ENCODE results near the gene STMN1. TPM values are rescaled to one million over a fixed set of nuclear protein-coding genes. Genes with fewer than 3 reads are reported as not detected.

Gene STMN1
- total and polyA plus RNA-seq, 9 of the 15 experiments (the other 6 are each of a cell fraction or from before 2014, with no cell fraction given), result 269 to 2,153 (median 595) TPM

DNA sequence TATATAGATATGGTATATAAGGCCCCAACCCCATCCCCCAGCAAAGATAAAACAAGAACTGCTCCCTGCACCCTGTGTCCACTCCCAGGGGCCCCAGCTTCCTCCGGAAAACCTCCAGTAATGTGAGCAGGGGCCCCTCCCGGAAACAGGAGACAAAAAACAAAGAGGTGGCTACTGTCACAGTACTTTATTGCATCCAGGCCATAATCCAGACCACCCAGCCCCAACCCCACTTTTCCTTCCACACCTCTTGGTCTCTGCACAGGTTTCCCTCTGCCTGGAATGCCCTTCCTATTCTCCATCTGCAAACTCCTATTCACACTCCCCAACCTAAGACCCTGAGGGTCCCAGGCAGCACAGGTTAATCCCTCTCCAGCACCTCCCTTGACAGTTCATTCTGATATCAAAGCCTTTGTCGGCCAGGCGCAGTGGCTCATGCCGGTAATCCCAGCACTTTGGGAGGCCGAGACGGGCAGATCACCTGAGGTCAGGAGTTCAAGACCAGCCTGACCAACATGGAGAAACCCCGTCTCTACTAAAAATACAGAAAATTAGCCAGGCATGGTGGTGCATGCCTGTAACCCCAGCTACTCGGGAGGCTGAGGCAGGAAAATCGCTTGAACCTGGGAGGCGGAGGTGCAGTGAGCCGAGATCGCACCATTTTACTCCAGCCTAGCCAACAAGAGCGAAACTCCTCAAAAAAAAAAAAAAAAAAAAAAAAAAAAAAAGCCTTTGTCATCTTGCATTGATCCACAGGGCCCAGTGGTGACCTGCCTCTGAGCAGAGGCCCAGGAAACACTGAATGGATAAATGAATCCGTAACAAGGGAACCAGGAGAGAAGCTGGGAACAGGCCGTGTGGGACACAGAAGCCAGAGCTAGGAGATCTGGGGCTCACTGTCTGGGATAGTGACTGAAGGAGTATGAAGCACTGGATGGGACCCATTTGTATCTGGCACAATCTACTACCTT, 44.6 kb downstream of the STMN1 start (continued):
- no peak for TF ChIP-seq CREB1 (IDR thresholded peaks at IDR 0.05)
- TF ChIP-seq CREB1 (CRISPR knock-in tag; IDR thresholded peaks at IDR 0.05), result no peak
- no peak for TF ChIP-seq YBX1 (IDR thresholded peaks at IDR 0.05)
- TF ChIP-seq, protein P1, sequence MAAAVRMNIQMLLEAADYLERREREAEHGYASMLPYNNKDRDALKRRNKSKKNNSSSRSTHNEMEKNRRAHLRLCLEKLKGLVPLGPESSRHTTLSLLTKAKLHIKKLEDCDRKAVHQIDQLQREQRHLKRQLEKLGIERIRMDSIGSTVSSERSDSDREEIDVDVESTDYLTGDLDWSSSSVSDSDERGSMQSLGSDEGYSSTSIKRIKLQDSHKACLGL (CRISPR knock-in tag; IDR thresholded peaks at IDR 0.05; ENCODE audit: borderline replicate concordance, poor library complexity, severe bottlenecking), result no peak
- TF ChIP-seq POLR2A (conservative IDR thresholded peaks at IDR 0.05), result 0 out of 2 replicates have a peak, but pooled peaks have one; percentile 43
- peak; percentile 79 for TF ChIP-seq SOX6 (IDR thresholded peaks at IDR 0.05)
- TF ChIP-seq ZNF408 (CRISPR knock-in tag; IDR thresholded peaks at IDR 0.05; ENCODE audit: low read depth), result no peak
- peak; percentile 78 for TF ChIP-seq GABPA (tag; conservative IDR thresholded peaks at IDR 0.05; ENCODE audit: low read depth)
- TF ChIP-seq ZNF76 (CRISPR knock-in tag; IDR thresholded peaks at IDR 0.05; ENCODE audit: borderline replicate concordance), result no peak
- peak; percentile 31; the same call in 1 of the 2 replicates for TF ChIP-seq TAL1 (IDR thresholded peaks at IDR 0.05)
- TF ChIP-seq STAT5B (CRISPR knock-in tag; IDR thresholded peaks at IDR 0.05), result no peak
- 0 out of 2 replicates have a peak, but pooled peaks have one; percentile 20 for TF ChIP-seq MBD2 (IDR thresholded peaks at IDR 0.05; ENCODE audit: borderline replicate concordance, low read depth)
- TF ChIP-seq HMG20B (CRISPR knock-in tag; IDR thresholded peaks at IDR 0.05), result no peak
- no peak for TF ChIP-seq ESRRA (IDR thresholded peaks at IDR 0.05; ENCODE audit: borderline replicate concordance, low read depth)
- no peak for TF ChIP-seq WHSC1 (IDR thresholded peaks at IDR 0.05; ENCODE audit: low read length)
- TF ChIP-seq MTA2 (IDR thresholded peaks at IDR 0.05; ENCODE audit: low read depth), result no peak
- TF ChIP-seq, protein P2, sequence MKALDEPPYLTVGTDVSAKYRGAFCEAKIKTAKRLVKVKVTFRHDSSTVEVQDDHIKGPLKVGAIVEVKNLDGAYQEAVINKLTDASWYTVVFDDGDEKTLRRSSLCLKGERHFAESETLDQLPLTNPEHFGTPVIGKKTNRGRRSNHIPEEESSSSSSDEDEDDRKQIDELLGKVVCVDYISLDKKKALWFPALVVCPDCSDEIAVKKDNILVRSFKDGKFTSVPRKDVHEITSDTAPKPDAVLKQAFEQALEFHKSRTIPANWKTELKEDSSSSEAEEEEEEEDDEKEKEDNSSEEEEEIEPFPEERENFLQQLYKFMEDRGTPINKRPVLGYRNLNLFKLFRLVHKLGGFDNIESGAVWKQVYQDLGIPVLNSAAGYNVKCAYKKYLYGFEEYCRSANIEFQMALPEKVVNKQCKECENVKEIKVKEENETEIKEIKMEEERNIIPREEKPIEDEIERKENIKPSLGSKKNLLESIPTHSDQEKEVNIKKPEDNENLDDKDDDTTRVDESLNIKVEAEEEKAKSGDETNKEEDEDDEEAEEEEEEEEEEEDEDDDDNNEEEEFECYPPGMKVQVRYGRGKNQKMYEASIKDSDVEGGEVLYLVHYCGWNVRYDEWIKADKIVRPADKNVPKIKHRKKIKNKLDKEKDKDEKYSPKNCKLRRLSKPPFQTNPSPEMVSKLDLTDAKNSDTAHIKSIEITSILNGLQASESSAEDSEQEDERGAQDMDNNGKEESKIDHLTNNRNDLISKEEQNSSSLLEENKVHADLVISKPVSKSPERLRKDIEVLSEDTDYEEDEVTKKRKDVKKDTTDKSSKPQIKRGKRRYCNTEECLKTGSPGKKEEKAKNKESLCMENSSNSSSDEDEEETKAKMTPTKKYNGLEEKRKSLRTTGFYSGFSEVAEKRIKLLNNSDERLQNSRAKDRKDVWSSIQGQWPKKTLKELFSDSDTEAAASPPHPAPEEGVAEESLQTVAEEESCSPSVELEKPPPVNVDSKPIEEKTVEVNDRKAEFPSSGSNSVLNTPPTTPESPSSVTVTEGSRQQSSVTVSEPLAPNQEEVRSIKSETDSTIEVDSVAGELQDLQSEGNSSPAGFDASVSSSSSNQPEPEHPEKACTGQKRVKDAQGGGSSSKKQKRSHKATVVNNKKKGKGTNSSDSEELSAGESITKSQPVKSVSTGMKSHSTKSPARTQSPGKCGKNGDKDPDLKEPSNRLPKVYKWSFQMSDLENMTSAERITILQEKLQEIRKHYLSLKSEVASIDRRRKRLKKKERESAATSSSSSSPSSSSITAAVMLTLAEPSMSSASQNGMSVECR (CRISPR knock-in tag; IDR thresholded peaks at IDR 0.05), result no peak
- no peak for TF ChIP-seq RHOXF2B (CRISPR knock-in tag; conservative IDR thresholded peaks at IDR 0.05)
- no peak for TF ChIP-seq ZNF561 (CRISPR knock-in tag; conservative IDR thresholded peaks at IDR 0.05)
- TF ChIP-seq CBX8 (IDR thresholded peaks at IDR 0.05; ENCODE audit: borderline replicate concordance, extremely low read depth, low read depth, low read length, poor library complexity, severe bottlenecking), result no peak
- TF ChIP-seq RBFOX2 (IDR thresholded peaks at IDR 0.05; ENCODE audit: low read depth, low read length), result no peak
- TF ChIP-seq NFIC (IDR thresholded peaks at IDR 0.05), result peak; percentile 20; the same call in 1 of the 2 replicates
- no peak for TF ChIP-seq ZNF263 (CRISPR knock-in tag; IDR thresholded peaks at IDR 0.05; ENCODE audit: borderline replicate concordance)
- TF ChIP-seq PURB (CRISPR knock-in tag; IDR thresholded peaks at IDR 0.05; ENCODE audit: low read depth), result no peak
- TF ChIP-seq U2AF2 (optimal IDR thresholded peaks at IDR 0.05; ENCODE audit: low read depth, low read length), result no peak
- no peak for TF ChIP-seq CBX2 (IDR thresholded peaks at IDR 0.05; ENCODE audit: insufficient read depth, low read length, poor library complexity, severe bottlenecking)
